Kidney tubule cell (primary cell): ENCODE data around the gene SIN3A.
"Not testable (repeated sequence)": the region's sequence is repeated elsewhere in the genome, so short reads cannot be mapped to it uniquely, and the experiment has no call there.

Experiments
- DNase-seq: peaks from one replicate; pipeline ENCODE4 v3.0.0-alpha.2; 2018; ENCODE audit warnings: low spot score

Gene SIN3A

GRCh38 chr15:75333654-75334419 lies 117.7 kb downstream of the SIN3A start:
- not testable (repeated sequence) for DNase-seq

- not testable (repeated sequence) for DNase-seq
Measured at GRCh38 chr15:75332093-75332492, 119.4 kb downstream of the SIN3A start.

GRCh38 chr15:75329571-75329970 lies 121.9 kb downstream of the SIN3A start:
- no peak for DNase-seq

GRCh38 chr15:75328493-75329314 lies 122.8 kb downstream of the SIN3A start:
- no peak for DNase-seq

GRCh38 chr15:75327491-75327890 lies 124.0 kb downstream of the SIN3A start:
- DNase-seq = no peak

GRCh38 chr15:75327005-75327404 lies 124.5 kb downstream of the SIN3A start:
- no peak for DNase-seq

- DNase-seq = no peak
Measured at GRCh38 chr15:75325922-75326321, 125.6 kb downstream of the SIN3A start.

- DNase-seq = no peak
Measured at GRCh38 chr15:75321711-75322110, 129.8 kb downstream of the SIN3A start.
